Measurements from ENCODE around the gene SLC6A1.
"Not testable (repeated sequence)": the region's sequence is repeated elsewhere in the genome, so short reads cannot be mapped to it uniquely, and the experiment has no call there.

Gene SLC6A1

GRCh38 chr3:11059799-11060115 lies 67.2 kb downstream of the SLC6A1 start:
- DNase-seq (ENCODE audit: low read depth), result no peak

GRCh38 chr3:11060500-11061251 lies 68.1 kb downstream of the SLC6A1 start:
- DNase-seq (ENCODE audit: low read depth), result no peak

GRCh38 chr3:11061268-11061871 lies 68.8 kb downstream of the SLC6A1 start:
- not testable (repeated sequence) for DNase-seq (ENCODE audit: low read depth)

GRCh38 chr3:11062704-11063103 lies 70.2 kb downstream of the SLC6A1 start:
- DNase-seq (ENCODE audit: low read depth), result no peak

GRCh38 chr3:11071096-11071755 lies 78.7 kb downstream of the SLC6A1 start:
- DNase-seq (ENCODE audit: low read depth), result no peak

- DNase-seq (ENCODE audit: low read depth), result no peak
These were observed 80.1 kb downstream of the SLC6A1 start for GRCh38 chr3:11072631-11073030.

GRCh38 chr3:11074011-11074410 lies 81.5 kb downstream of the SLC6A1 start:
- no peak for DNase-seq (ENCODE audit: low read depth)

GRCh38 chr3:11074451-11074850 lies 81.9 kb downstream of the SLC6A1 start:
- no peak for DNase-seq (ENCODE audit: low read depth)

GRCh38 chr3:11075122-11075521 lies 82.6 kb downstream of the SLC6A1 start:
- not testable (repeated sequence) for DNase-seq (ENCODE audit: low read depth)

- DNase-seq (ENCODE audit: low read depth), result no peak
These were observed 84.2 kb downstream of the SLC6A1 start for GRCh38 chr3:11076711-11077110.

- DNase-seq (ENCODE audit: low read depth), result no peak
These were observed 84.9 kb downstream of the SLC6A1 start for GRCh38 chr3:11077466-11077865.

GRCh38 chr3:11078826-11079515 lies 86.4 kb downstream of the SLC6A1 start:
- DNase-seq (ENCODE audit: low read depth), result no peak

- no peak for DNase-seq (ENCODE audit: low read depth)
These were observed 87.9 kb downstream of the SLC6A1 start for GRCh38 chr3:11080492-11080891.

- no peak for DNase-seq (ENCODE audit: low read depth)
These were observed 91.5 kb downstream of the SLC6A1 start for GRCh38 chr3:11084098-11084497.

GRCh38 chr3:11084677-11085076 lies 92.1 kb downstream of the SLC6A1 start:
- no peak for DNase-seq (ENCODE audit: low read depth)

- DNase-seq (ENCODE audit: low read depth), result no peak
These were observed 92.7 kb downstream of the SLC6A1 start for GRCh38 chr3:11085093-11085840.

- no peak for DNase-seq (ENCODE audit: low read depth)
These were observed 94.3 kb downstream of the SLC6A1 start for GRCh38 chr3:11086856-11087255.

GRCh38 chr3:11088066-11088465 lies 95.5 kb downstream of the SLC6A1 start:
- DNase-seq (ENCODE audit: low read depth), result no peak

- no peak for DNase-seq (ENCODE audit: low read depth)
These were observed 96.3 kb downstream of the SLC6A1 start for GRCh38 chr3:11088831-11089230.
